ENCODE results near the gene SLC12A8. TPM values are rescaled to one million over a fixed set of nuclear protein-coding genes. Genes with fewer than 3 reads are reported as not detected.

The SLC12A8 gene
- total and polyA plus RNA-seq, 5 experiments from 2014 or later = 0.19 to 0.29 TPM; not detected in 3

- Mint-ChIP-seq H3K4me3 (no peak overlapping the region), H3K36me3 (peaks cover 0 to 8% (median 3%) of the 10 kb centered on the region in 3 donors), H3K9me3 (peaks cover 0 to 14% (median 2%) of the 10 kb centered on the region in 9 donors), H3K27me3 (no peaks in the 10 kb centered on the region), H3K27ac (no peak overlapping the region), H3K4me1 (no peaks in the 10 kb centered on the region)
- no peak for ATAC-seq
- POLR2A ChIA-PET = no interaction called here
- DNase-seq = no peak
Observed at GRCh38 chr3:125177746-125178145, 34.8 kb downstream of the SLC12A8 start.

- H3K36me3 Mint-ChIP-seq = peaks cover 0 to 8% (median 3%) of the 10 kb centered on the region in 3 donors
- no peak for ATAC-seq
- no peak overlapping the region for H3K4me3 Mint-ChIP-seq
- DNase-seq = no peak
- H3K9me3 Mint-ChIP-seq = peaks cover 0 to 14% (median 2%) of the 10 kb centered on the region in 9 donors
- H3K27ac Mint-ChIP-seq = peak overlapping the region in 1 of 10 donors; percentile 20
- H3K27me3 Mint-ChIP-seq = no peaks in the 10 kb centered on the region
- POLR2A ChIA-PET = no interaction called here
- peaks cover 0 to 1% (median 0%) of the 10 kb centered on the region in 4 donors for H3K4me1 Mint-ChIP-seq
Observed at GRCh38 chr3:125175295-125176078, 37.1 kb downstream of the SLC12A8 start.

GRCh38 chr3:125172346-125172745, 40.2 kb downstream of the SLC12A8 start:
- no peak for DNase-seq
- no peak overlapping the region for H3K4me3 Mint-ChIP-seq
- peaks cover 0 to 8% (median 3%) of the 10 kb centered on the region in 3 donors for H3K36me3 Mint-ChIP-seq
- POLR2A ChIA-PET = interaction anchor here (0.6 kb wide), 1 partner anchor 261 kb away, joined by 4 read pairs; no protein-coding TSS in a partner anchor
- H3K9me3 Mint-ChIP-seq = peaks cover 0 to 14% (median 2%) of the 10 kb centered on the region in 9 donors
- H3K4me1 Mint-ChIP-seq = peaks cover 0 to 10% (median 5%) of the 10 kb centered on the region in 4 donors
- H3K27ac Mint-ChIP-seq = no peak overlapping the region
- H3K27me3 Mint-ChIP-seq = peaks cover 0 to 3% (median 0%) of the 10 kb centered on the region in 5 donors
- ATAC-seq = no peak

- H3K4me1 Mint-ChIP-seq = peaks cover 0 to 10% (median 5%) of the 10 kb centered on the region in 4 donors
- H3K27me3 Mint-ChIP-seq = peaks cover 0 to 3% (median 0%) of the 10 kb centered on the region in 5 donors
- H3K4me3 Mint-ChIP-seq = no peak overlapping the region
- ATAC-seq = no peak
- H3K9me3 Mint-ChIP-seq = peaks cover 0 to 10% (median 2%) of the 10 kb centered on the region in 9 donors
- peaks cover 0 to 8% (median under 1%) of the 10 kb centered on the region in 3 donors for H3K36me3 Mint-ChIP-seq
- DNase-seq = no peak
- POLR2A ChIA-PET = no interaction called here
- peak overlapping the region in 1 of 10 donors; percentile 47 for H3K27ac Mint-ChIP-seq
Observed at GRCh38 chr3:125168711-125169393, 43.7 kb downstream of the SLC12A8 start.

- Mint-ChIP-seq H3K4me1 (peaks cover 3 to 10% (median 4%) of the 10 kb centered on the region in 4 donors), H3K4me3 (no peak overlapping the region), H3K27ac (peak overlapping the region in 1 of 10 donors; percentile 46), H3K9me3 (no peaks in the 10 kb centered on the region), H3K27me3 (peaks cover 0 to 3% (median 0%) of the 10 kb centered on the region in 5 donors), H3K36me3 (no peaks in the 10 kb centered on the region)
- DNase-seq = no peak
- no peak for ATAC-seq
- POLR2A ChIA-PET = no interaction called here
Observed at GRCh38 chr3:125166599-125167136, 45.9 kb downstream of the SLC12A8 start.

- DNase-seq (no peak), ATAC-seq (no peak)
- H3K9me3 Mint-ChIP-seq = no peaks in the 10 kb centered on the region
- H3K27me3 Mint-ChIP-seq = peaks cover 0 to 3% (median 0%) of the 10 kb centered on the region in 5 donors
- POLR2A ChIA-PET = no interaction called here
- H3K36me3 Mint-ChIP-seq = no peaks in the 10 kb centered on the region
- H3K4me3 Mint-ChIP-seq = no peak overlapping the region
- peak overlapping the region in 1 of 10 donors; percentile 46 for H3K27ac Mint-ChIP-seq
- H3K4me1 Mint-ChIP-seq = peaks cover 3 to 10% (median 4%) of the 10 kb centered on the region in 4 donors
Observed at GRCh38 chr3:125165948-125166553, 46.5 kb downstream of the SLC12A8 start.

GRCh38 chr3:125165189-125165947, 47.2 kb downstream of the SLC12A8 start:
- peaks cover 3 to 10% (median 4%) of the 10 kb centered on the region in 4 donors for H3K4me1 Mint-ChIP-seq
- POLR2A ChIA-PET = no interaction called here
- no peak overlapping the region for H3K27ac Mint-ChIP-seq
- DNase-seq (no peak), ATAC-seq (no peak)
- no peaks in the 10 kb centered on the region for H3K36me3 Mint-ChIP-seq
- peaks cover 0 to 3% (median 0%) of the 10 kb centered on the region in 5 donors for H3K27me3 Mint-ChIP-seq
- H3K4me3 Mint-ChIP-seq = no peak overlapping the region
- H3K9me3 Mint-ChIP-seq = no peaks in the 10 kb centered on the region

- Mint-ChIP-seq H3K4me1 (peaks cover 3 to 10% (median 4%) of the 10 kb centered on the region in 4 donors), H3K9me3 (no peaks in the 10 kb centered on the region), H3K27me3 (peaks cover 0 to 3% (median 0%) of the 10 kb centered on the region in 5 donors), H3K27ac (no peak overlapping the region), H3K4me3 (no peak overlapping the region), H3K36me3 (no peaks in the 10 kb centered on the region)
- no peak for DNase-seq
- ATAC-seq = no peak
- POLR2A ChIA-PET = interaction anchor here (0.5 kb wide), 1 partner anchor 207 kb away, joined by 3 read pairs; no protein-coding TSS in a partner anchor
Observed at GRCh38 chr3:125163739-125164601, 48.6 kb downstream of the SLC12A8 start.

GRCh38 chr3:125161607-125162219, 50.8 kb downstream of the SLC12A8 start:
- DNase-seq (no peak), ATAC-seq (no peak)
- H3K9me3 Mint-ChIP-seq = no peaks in the 10 kb centered on the region
- no peak overlapping the region for H3K27ac Mint-ChIP-seq
- H3K4me3 Mint-ChIP-seq = no peak overlapping the region
- no peaks in the 10 kb centered on the region for H3K27me3 Mint-ChIP-seq
- H3K4me1 Mint-ChIP-seq = peaks cover 0 to 3% (median 0%) of the 10 kb centered on the region in 4 donors
- POLR2A ChIA-PET = no interaction called here
- H3K36me3 Mint-ChIP-seq = no peaks in the 10 kb centered on the region

GRCh38 chr3:125160606-125161371, 51.8 kb downstream of the SLC12A8 start:
- no peak for ATAC-seq
- no peaks in the 10 kb centered on the region for H3K27me3 Mint-ChIP-seq
- no peak for DNase-seq
- H3K4me3 Mint-ChIP-seq = no peak overlapping the region
- peaks cover 0 to 5% (median 0%) of the 10 kb centered on the region in 4 donors for H3K4me1 Mint-ChIP-seq
- no peak overlapping the region for H3K27ac Mint-ChIP-seq
- POLR2A ChIA-PET = no interaction called here
- no peaks in the 10 kb centered on the region for H3K36me3 Mint-ChIP-seq
- no peaks in the 10 kb centered on the region for H3K9me3 Mint-ChIP-seq

All from naive thymus-derived CD8-positive, alpha-beta T cell (primary cell).